ENCODE data around the gene OGFOD2.

Gene OGFOD2

GRCh38 chr12:123003257-123003656 is 28.2 kb downstream of the OGFOD2 start:
- DNase-seq (ENCODE audit: low spot score) = no peak
- in situ Hi-C loops (cut with MboI; ENCODE audit: low sequenced_read_pairs, unreplicated experiment) = no loop called here
- TF ChIP-seq CTCF (IDR thresholded peaks at IDR 0.05; ENCODE audit: borderline replicate concordance, control extremely low read depth, extremely low read depth, insufficient read depth, missing control alignments) = no peak

GRCh38 chr12:123004287-123004686 is 29.2 kb downstream of the OGFOD2 start:
- no peak for DNase-seq (ENCODE audit: low spot score)
- no peak for TF ChIP-seq CTCF (IDR thresholded peaks at IDR 0.05; ENCODE audit: borderline replicate concordance, control extremely low read depth, extremely low read depth, insufficient read depth, missing control alignments)
- in situ Hi-C loops (cut with MboI; ENCODE audit: low sequenced_read_pairs, unreplicated experiment) = no loop called here

- in situ Hi-C loops (cut with MboI; ENCODE audit: low sequenced_read_pairs, unreplicated experiment) = no loop called here
Measured at GRCh38 chr12:123005081-123005626, 30.1 kb downstream of the OGFOD2 start.

GRCh38 chr12:123006977-123007376 is 31.9 kb downstream of the OGFOD2 start:
- TF ChIP-seq CTCF (IDR thresholded peaks at IDR 0.05; ENCODE audit: borderline replicate concordance, control extremely low read depth, extremely low read depth, insufficient read depth, missing control alignments) = no peak
- in situ Hi-C loops (cut with MboI; ENCODE audit: low sequenced_read_pairs, unreplicated experiment) = no loop called here

More at GRCh38 chr12:123005081-123005626, 30.1 kb downstream of the OGFOD2 start:
- no peak for DNase-seq (ENCODE audit: low spot score)
- TF ChIP-seq CTCF (IDR thresholded peaks at IDR 0.05; ENCODE audit: borderline replicate concordance, control extremely low read depth, extremely low read depth, insufficient read depth, missing control alignments) = no peak

GRCh38 chr12:123010110-123010509 is 35.1 kb downstream of the OGFOD2 start:
- no peak for DNase-seq (ENCODE audit: low spot score)
- in situ Hi-C loops (cut with MboI; ENCODE audit: low sequenced_read_pairs, unreplicated experiment) = no loop called here
- TF ChIP-seq CTCF (IDR thresholded peaks at IDR 0.05; ENCODE audit: borderline replicate concordance, control extremely low read depth, extremely low read depth, insufficient read depth, missing control alignments) = no peak

More at GRCh38 chr12:123006977-123007376, 31.9 kb downstream of the OGFOD2 start:
- no peak for DNase-seq (ENCODE audit: low spot score)

GRCh38 chr12:123010681-123011080 is 35.6 kb downstream of the OGFOD2 start:
- TF ChIP-seq CTCF (IDR thresholded peaks at IDR 0.05; ENCODE audit: borderline replicate concordance, control extremely low read depth, extremely low read depth, insufficient read depth, missing control alignments) = no peak
- in situ Hi-C loops (cut with MboI; ENCODE audit: low sequenced_read_pairs, unreplicated experiment) = no loop called here
- DNase-seq (ENCODE audit: low spot score) = no peak
